SK-N-SH treated with all-trans-retinoic acid at 6 μM for 48 hours (cell line): ENCODE measurements around the gene EEIG1.

Experiments used
- ATAC-seq: fragments of 200-7000 bp; cut with Tn5 transposase; 3 replicates; pipeline ENCODE4 v1.9.1; 2020; ENCODE audit warnings: mild to moderate bottlenecking, moderate library complexity
- ARNTL ChIP-seq: fragments of 450-650 bp; formaldehyde crosslinking; IDR thresholded peaks from 2 replicates; pipeline ENCODE4 v1.5.0; 2020; ENCODE audit warnings: low read depth, mild to moderate bottlenecking, moderate library complexity, borderline replicate concordance
- BACH2 ChIP-seq: fragments of 250-450 bp; sonication (Bioruptor Pico); IDR thresholded peaks from 2 replicates; pipeline ENCODE4 v1.9.0; 2021; ENCODE audit warnings: mild to moderate bottlenecking, borderline replicate concordance
- CREB5 ChIP-seq: fragments of 250-450 bp; sonication (Bioruptor Pico); IDR thresholded peaks from 2 replicates; pipeline ENCODE4 v1.5.1; 2020; ENCODE audit warnings: low read depth, mild to moderate bottlenecking, moderate library complexity
- CSDC2 ChIP-seq: fragments of 250-450 bp; sonication (Bioruptor Pico); IDR thresholded peaks from 2 replicates; pipeline ENCODE4 v1.5.0; 2020; ENCODE audit warnings: mild to moderate bottlenecking, moderate library complexity
- ESRRG ChIP-seq: fragments of 250-450 bp; sonication (Bioruptor Pico); IDR thresholded peaks from 2 replicates; pipeline ENCODE4 v1.6.1; 2021; ENCODE audit warnings: mild to moderate bottlenecking
- GLIS3 ChIP-seq: fragments of 250-450 bp; sonication (Bioruptor Pico); IDR thresholded peaks from 2 replicates; pipeline ENCODE4 v1.5.0; 2020; ENCODE audit warnings: mild to moderate bottlenecking, moderate library complexity
- OSR1 ChIP-seq: fragments of 250-450 bp; sonication (Bioruptor Pico); IDR thresholded peaks from 2 replicates; pipeline ENCODE4 v1.8.0; 2022; ENCODE audit warnings: moderate library complexity, mild to moderate bottlenecking, inconsistent platforms
- PPARA ChIP-seq: fragments of 250-450 bp; sonication (Bioruptor Pico); IDR thresholded peaks from 2 replicates; pipeline ENCODE4 v1.5.0; 2020; ENCODE audit warnings: mild to moderate bottlenecking, borderline replicate concordance
- SNAI2 ChIP-seq: fragments of 250-450 bp; sonication (Bioruptor Pico); IDR thresholded peaks from 2 replicates; pipeline ENCODE4 v1.5.0; 2020; ENCODE audit warnings: mild to moderate bottlenecking, moderate library complexity
- TOX ChIP-seq: fragments of 250-450 bp; sonication (Bioruptor Pico); IDR thresholded peaks from 2 replicates; pipeline ENCODE4 v1.8.0; 2021; ENCODE audit warnings: mild to moderate bottlenecking, moderate library complexity, borderline replicate concordance
- ZC3H10 ChIP-seq: fragments of 250-450 bp; sonication (Bioruptor Pico); IDR thresholded peaks from 2 replicates; pipeline ENCODE4 v1.5.1; 2021; ENCODE audit warnings: mild to moderate bottlenecking, moderate library complexity
- ZFP3 ChIP-seq: fragments of 250-450 bp; sonication (Bioruptor Pico); IDR thresholded peaks from 2 replicates; pipeline ENCODE4 v1.5.0; 2020; ENCODE audit warnings: mild to moderate bottlenecking, moderate library complexity
- ZNF565 ChIP-seq: fragments of 450-650 bp; formaldehyde crosslinking; conservative IDR thresholded peaks from 2 replicates; pipeline ENCODE4 v1.5.0; 2020; ENCODE audit warnings: low read depth, mild to moderate bottlenecking, moderate library complexity
- ZNF70 ChIP-seq: fragments of 450-650 bp; formaldehyde crosslinking; IDR thresholded peaks from 2 replicates; pipeline ENCODE4 v1.5.0; 2020; ENCODE audit warnings: mild to moderate bottlenecking, moderate library complexity
- ZNF8 ChIP-seq: fragments of 450-650 bp; formaldehyde crosslinking; IDR thresholded peaks from 2 replicates; pipeline ENCODE4 v1.5.0; 2020; ENCODE audit warnings: mild to moderate bottlenecking, moderate library complexity
- TF ChIP-seq, protein P1 (sequence below): fragments of 250-450 bp; sonication (Bioruptor Pico); IDR thresholded peaks from 2 replicates; pipeline ENCODE4 v1.5.0; 2020; ENCODE audit warnings: mild to moderate bottlenecking, moderate library complexity
- TF ChIP-seq, protein P2 (sequence below): fragments of 250-450 bp; sonication (Bioruptor Pico); IDR thresholded peaks from 2 replicates; pipeline ENCODE4 v1.5.1; 2021; ENCODE audit warnings: mild to moderate bottlenecking, moderate library complexity

The EEIG1 gene

DNA sequence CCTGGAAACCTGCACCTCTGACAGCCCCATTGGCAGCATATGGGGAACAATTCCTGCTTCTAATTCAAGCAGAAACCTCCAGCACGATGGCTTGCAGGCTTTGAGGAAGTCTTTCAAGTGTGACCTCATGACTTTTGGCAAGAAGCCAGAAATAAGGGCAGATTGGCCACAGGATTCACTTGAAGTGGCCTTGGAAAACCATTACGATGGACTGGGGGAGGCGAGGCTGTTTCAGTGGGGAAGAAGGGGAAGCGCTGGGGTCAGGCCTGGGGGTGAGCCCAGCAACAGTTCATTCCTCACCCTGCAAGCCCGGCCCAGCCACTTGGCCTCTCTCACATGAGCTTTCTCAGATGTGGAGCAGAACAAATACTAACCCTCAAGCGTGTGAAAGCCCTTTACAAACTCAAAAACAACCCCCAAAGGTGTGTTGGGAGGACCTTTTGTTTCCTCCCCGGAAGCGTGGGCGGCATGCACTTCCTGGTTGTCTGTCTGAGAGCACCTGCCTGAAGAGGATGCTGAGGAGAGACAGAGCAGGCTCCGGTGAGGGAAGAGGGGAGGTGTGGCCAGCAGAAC, 26.9 kb upstream of the EEIG1 start (continued):
- TF ChIP-seq, protein P1, sequence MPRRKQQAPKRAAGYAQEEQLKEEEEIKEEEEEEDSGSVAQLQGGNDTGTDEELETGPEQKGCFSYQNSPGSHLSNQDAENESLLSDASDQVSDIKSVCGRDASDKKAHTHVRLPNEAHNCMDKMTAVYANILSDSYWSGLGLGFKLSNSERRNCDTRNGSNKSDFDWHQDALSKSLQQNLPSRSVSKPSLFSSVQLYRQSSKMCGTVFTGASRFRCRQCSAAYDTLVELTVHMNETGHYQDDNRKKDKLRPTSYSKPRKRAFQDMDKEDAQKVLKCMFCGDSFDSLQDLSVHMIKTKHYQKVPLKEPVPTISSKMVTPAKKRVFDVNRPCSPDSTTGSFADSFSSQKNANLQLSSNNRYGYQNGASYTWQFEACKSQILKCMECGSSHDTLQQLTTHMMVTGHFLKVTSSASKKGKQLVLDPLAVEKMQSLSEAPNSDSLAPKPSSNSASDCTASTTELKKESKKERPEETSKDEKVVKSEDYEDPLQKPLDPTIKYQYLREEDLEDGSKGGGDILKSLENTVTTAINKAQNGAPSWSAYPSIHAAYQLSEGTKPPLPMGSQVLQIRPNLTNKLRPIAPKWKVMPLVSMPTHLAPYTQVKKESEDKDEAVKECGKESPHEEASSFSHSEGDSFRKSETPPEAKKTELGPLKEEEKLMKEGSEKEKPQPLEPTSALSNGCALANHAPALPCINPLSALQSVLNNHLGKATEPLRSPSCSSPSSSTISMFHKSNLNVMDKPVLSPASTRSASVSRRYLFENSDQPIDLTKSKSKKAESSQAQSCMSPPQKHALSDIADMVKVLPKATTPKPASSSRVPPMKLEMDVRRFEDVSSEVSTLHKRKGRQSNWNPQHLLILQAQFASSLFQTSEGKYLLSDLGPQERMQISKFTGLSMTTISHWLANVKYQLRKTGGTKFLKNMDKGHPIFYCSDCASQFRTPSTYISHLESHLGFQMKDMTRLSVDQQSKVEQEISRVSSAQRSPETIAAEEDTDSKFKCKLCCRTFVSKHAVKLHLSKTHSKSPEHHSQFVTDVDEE (CRISPR knock-in tag): no peak
- TF ChIP-seq TOX (CRISPR knock-in tag) (no peak), CREB5 (CRISPR knock-in tag) (no peak), ZNF565 (CRISPR knock-in tag) (no peak)
- TF ChIP-seq, all 23 proteins: peak for 0

DNA sequence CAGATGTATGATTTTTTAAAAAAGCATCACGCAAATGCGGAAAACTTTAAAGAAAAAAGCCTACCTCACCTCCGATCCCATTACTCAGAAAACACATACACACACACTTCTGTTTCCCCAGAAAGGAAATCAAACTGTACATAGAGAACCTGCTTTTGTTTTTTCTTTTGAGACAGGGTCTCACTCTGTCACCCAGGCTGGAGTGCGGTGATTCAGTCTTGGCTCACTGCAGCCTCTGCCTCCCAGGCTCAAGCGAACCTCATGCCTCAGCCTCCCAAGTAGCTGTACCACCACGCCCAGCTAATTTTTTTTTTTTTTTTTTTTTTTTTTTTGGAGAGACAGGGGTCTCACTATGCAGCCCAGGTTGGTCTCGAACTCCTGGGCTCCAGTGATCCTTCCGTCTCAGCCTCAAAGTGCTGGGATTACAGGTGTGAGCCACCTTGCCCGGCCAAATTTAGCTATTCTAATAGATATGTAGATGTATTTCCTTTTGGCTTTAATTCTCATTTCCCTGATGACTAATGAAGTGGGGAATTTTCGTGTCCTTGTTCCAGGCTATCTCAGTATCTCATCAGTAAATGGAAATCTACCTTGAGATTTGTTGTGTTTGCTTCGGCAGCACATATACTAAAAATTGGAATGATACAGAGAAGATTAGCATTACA, 25.7 kb upstream of the EEIG1 start:
- no peak for ATAC-seq
- TF ChIP-seq PPARA (CRISPR knock-in tag) (no peak), ESRRG (no peak), ZC3H10 (CRISPR knock-in tag) (no peak), ARNTL (no peak), ZNF70 (no peak), OSR1 (no peak), GLIS3 (CRISPR knock-in tag) (no peak), TOX (CRISPR knock-in tag) (no peak)
- TF ChIP-seq, protein P2, sequence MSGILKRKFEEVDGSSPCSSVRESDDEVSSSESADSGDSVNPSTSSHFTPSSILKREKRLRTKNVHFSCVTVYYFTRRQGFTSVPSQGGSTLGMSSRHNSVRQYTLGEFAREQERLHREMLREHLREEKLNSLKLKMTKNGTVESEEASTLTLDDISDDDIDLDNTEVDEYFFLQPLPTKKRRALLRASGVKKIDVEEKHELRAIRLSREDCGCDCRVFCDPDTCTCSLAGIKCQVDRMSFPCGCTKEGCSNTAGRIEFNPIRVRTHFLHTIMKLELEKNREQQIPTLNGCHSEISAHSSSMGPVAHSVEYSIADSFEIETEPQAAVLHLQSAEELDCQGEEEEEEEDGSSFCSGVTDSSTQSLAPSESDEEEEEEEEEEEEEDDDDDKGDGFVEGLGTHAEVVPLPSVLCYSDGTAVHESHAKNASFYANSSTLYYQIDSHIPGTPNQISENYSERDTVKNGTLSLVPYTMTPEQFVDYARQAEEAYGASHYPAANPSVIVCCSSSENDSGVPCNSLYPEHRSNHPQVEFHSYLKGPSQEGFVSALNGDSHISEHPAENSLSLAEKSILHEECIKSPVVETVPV (CRISPR knock-in tag): no peak

GRCh38 chr9:128005923-128006322, 25.1 kb upstream of the EEIG1 start:
- TF ChIP-seq BACH2 (CRISPR knock-in tag) (no peak), ZNF8 (CRISPR knock-in tag) (no peak), SNAI2 (CRISPR knock-in tag) (no peak)
- ATAC-seq: peak; percentile 52

DNA sequence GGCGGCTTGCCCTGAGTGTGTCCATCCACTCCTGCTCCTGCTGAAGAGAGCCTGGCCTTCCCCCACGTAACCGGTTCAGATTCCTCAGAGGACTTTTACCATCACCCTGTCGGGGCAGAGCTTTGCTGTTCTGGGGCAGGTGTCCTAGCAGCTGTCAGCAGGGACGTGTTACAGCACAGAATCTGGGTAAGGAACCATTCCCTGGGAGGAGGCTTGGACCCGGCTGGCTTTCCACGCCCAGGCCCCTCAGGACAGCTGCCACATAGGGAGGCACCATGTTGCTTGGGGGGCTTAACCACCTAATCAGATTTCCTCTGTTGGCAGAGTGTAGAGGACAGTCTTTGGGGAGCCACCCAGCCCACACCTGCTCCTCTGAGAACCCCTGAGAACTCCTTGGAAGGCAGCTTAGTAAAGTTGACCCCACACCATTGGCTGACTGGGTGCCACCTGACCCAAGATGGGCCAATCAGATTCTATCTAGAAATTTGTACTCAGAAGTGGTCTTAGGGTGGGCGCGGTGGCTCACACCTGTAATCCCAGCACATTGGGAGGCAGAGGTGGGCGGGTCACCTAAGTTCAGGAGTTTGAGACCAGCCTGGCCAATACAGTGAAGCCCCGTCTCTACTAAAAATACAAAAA, 23.3 kb upstream of the EEIG1 start:
- TF ChIP-seq BACH2 (CRISPR knock-in tag) (no peak), CSDC2 (no peak), OSR1 (no peak), ZNF8 (CRISPR knock-in tag) (no peak), ZFP3 (CRISPR knock-in tag) (no peak), PPARA (CRISPR knock-in tag) (no peak), ESRRG (no peak), ARNTL (no peak), ZC3H10 (CRISPR knock-in tag) (no peak), TOX (CRISPR knock-in tag) (no peak)
- TF ChIP-seq, protein P1 (CRISPR knock-in tag): no peak

More for the DNA sequence above, 23.3 kb upstream of the EEIG1 start:
- no peak for ATAC-seq
